ENCODE results near the gene TSHZ2.

The TSHZ2 gene

DNA sequence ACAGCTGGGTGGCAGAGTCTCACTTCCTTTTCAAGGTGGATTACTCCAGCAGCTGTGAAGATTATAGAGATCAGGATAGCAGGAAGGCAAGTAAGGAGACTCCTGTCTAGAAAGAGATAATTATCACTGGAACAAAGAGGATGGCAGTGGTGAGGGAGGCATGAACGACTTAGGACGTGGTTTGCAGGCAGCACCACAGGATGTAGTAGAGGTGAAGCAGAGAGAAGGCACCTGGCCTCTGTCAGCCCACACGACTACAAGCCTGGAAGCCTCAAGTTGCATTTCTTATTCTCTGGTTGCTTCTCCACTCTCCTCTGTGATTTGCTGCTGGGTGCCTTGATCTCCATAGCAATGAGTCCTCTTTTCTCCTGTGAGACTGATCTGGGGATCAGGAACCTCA is 62.7 kb downstream of the TSHZ2 start:
- no peak for DNase-seq (ENCODE audit: insufficient read length, low spot score)
- FAIRE-seq: no peak
- TF ChIP-seq POLR2A (IDR thresholded peaks at IDR 0.05; ENCODE audit: low read depth, low read length): no peak

DNA sequence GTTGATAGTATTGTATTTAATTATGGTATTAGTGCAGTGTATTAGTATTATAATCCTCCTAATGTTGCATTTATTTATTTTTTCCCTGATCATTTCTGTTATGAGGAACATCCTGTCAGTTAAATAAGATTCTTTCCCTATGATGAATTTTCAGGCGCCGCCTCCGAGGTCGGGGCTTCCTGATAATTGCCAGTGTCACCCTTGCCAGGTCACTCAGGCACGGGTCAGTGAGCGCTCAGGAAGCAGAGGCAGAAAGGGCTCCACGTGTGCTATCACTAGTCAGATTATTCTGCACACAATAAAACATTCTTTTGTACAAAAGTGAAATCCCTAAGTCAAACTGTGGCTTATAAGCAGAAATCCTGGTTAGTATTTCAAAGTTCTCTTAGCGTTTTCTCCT is 64.8 kb downstream of the TSHZ2 start:
- no peak for TF ChIP-seq POLR2A (IDR thresholded peaks at IDR 0.05; ENCODE audit: low read depth, low read length)
- DNase-seq (ENCODE audit: insufficient read length, low spot score) (no peak), FAIRE-seq (no peak)

DNA sequence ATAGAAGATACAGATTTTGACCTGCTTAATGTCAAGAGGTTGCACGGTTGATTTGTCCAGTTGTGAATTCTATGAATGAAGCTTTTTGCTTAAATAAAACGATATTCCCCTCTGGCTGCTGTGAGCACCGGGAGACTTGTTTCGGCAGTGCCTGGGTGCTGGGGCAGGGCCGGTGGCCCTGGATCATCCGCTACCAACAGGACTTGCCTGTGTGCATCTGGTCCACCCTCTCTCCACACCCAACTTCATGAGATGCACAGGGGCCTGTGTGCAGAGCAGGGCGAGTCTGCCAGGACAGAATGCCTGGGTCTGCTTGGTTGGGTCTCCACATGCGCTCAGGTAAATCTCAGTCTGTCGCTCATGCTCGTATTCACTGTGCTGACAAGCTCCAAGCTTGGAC is 65.5 kb downstream of the TSHZ2 start:
- FAIRE-seq: no peak
- no peak for TF ChIP-seq POLR2A (IDR thresholded peaks at IDR 0.05; ENCODE audit: low read depth, low read length)
- no peak for DNase-seq (ENCODE audit: insufficient read length, low spot score)

DNA sequence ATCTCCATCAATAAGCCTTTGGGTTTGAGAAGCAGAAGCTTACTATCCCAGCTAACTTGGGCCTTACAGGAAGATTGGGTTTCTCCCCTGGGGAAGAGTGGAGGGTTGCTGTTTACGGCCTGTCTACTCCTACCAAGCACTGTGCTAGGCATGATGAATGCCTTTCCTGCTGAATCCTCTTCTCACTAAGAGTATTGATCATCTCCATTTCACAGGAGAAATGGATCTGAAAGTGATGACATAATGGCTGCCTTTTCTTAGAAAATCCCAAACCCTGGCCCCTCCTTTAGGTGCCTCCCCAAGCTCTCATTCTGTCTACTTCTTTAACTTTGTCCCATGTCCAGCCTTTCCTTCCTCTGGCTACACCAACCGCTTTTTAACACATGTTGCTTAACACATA is 66.1 kb downstream of the TSHZ2 start:
- FAIRE-seq (no peak), DNase-seq (ENCODE audit: insufficient read length, low spot score) (no peak)
- no peak for TF ChIP-seq POLR2A (IDR thresholded peaks at IDR 0.05; ENCODE audit: low read depth, low read length)

DNA sequence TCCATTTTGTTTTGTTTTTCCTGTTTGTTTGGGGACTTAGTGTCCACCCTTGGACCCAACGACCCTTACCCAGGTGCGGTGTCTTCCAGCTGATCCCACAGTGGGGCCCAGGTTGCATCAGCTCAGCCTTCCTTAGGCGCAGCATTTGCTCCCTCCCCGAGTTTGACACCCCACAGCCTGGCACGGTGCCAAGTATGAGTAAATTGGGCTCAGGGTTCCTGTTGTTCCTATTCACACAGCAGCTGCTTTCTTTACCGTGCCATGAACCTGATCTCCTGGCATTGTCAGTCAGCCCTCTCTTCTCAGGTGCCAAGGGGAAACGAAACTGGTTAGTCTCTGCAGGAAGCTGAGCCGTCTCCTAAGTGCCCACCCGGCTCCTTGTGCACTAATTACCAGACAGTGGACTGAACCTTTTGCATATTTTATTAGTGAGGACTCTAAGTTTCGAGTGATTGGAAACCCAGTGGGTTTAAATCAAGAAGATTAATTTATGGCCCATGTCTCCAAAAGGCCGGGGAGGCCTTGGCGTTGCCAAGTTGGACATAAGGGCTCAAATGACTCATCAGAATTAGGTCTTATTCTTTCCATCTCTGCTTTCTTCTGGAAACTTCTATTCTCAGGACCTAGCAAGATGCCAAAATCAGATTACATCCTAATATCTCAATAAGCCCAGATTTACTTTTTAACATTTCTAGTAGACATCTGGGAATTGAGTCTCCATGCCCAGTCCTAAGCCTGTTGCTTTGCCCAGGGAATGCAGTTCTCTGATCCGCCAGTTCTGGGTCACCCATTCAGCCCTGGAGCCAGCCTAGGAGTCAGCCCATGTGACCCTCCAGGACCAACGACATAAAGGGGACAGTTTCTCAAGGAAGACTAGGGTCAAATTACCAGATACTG is 68.8 kb downstream of the TSHZ2 start:
- TF ChIP-seq POLR2A (IDR thresholded peaks at IDR 0.05; ENCODE audit: low read depth, low read length): no peak
- DNase-seq (ENCODE audit: insufficient read length, low spot score) (no peak), FAIRE-seq (no peak)

DNA sequence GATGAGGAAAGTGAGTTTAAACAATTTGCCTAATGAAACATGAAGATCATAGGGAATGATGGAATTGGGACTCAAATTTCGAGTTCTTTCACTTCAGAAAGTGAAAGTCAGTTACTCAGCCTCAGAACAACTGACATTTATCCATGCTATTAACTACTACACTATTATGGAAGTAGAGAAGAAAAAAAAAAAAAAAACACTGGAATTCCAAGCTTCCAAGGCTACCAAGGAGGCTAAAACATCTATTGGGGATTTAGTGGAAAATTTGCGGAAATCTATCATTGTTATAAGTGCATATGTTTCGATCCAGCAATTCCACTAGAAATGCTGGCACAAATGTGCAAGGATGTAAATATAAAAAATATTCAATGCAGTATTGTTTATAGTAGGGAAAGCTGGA is 70.4 kb downstream of the TSHZ2 start:
- no peak for TF ChIP-seq POLR2A (IDR thresholded peaks at IDR 0.05; ENCODE audit: low read depth, low read length)
- no peak for FAIRE-seq
- DNase-seq (ENCODE audit: insufficient read length, low spot score): no peak

DNA sequence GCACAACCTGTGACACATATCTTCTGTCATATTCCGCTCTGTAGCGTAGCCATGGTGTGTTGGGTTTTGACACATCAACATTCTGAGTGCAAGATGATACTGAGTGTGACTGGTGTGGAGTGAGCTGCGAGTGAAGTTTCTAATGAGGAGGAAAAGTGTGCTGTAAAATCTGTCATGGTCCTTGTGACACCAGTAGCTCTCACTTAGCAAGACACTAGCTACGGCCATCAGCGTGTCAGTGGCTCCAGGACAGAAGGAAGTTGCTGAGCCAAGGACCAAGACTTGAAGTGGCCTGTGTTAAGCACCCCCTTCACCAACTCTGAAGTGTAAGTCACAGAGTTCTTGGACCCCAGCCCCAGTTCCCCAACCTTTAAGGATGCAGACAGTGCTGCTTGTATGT is 72.1 kb downstream of the TSHZ2 start:
- no peak for FAIRE-seq
- no peak for DNase-seq (ENCODE audit: insufficient read length, low spot score)

DNA sequence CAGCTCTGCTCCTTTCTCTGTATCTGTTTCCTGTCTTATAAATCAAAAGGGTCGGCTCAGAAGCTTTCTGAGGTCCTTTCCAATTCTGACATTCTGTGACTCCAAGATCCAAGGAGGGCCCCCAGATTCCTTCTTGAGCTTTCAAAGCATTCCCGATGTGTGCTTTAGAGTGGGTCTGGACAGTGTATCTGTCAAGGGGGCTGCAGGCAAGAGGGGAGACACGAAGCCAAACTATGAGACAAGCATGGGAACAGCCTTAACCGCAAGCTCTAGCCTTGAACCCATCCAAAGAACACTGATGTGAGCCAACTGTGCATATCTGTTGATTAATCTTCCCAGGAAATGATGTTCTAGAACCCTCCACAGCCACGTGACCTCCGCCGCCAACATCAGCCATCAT is 73.8 kb downstream of the TSHZ2 start:
- TF ChIP-seq POLR2A (IDR thresholded peaks at IDR 0.05; ENCODE audit: low read depth, low read length): no peak
- DNase-seq (ENCODE audit: insufficient read length, low spot score) (no peak), FAIRE-seq (no peak)

More for the DNA sequence above, 72.1 kb downstream of the TSHZ2 start:
- TF ChIP-seq POLR2A (IDR thresholded peaks at IDR 0.05; ENCODE audit: low read depth, low read length): no peak

DNA sequence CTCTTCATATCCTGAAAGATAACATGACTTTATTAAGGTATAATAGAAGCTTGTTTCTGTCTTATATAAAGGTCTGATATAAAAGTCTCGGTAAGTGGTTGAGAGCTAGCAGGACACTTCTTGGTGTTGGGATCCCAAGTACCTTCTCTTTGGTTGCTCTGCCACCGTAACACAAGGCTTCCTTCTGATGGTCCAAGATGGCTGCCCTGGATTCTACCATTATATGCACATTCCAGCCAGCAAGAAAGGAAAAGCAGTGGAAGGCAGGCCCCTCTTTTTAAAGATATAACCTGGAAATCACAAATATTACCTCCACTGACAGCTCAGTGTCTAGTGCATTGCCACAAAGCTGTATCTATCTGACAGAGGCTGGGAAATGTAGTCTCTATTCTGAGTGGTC is 75.0 kb downstream of the TSHZ2 start:
- DNase-seq (ENCODE audit: insufficient read length, low spot score) (no peak), FAIRE-seq (no peak)
- TF ChIP-seq POLR2A (IDR thresholded peaks at IDR 0.05; ENCODE audit: low read depth, low read length): no peak

DNA sequence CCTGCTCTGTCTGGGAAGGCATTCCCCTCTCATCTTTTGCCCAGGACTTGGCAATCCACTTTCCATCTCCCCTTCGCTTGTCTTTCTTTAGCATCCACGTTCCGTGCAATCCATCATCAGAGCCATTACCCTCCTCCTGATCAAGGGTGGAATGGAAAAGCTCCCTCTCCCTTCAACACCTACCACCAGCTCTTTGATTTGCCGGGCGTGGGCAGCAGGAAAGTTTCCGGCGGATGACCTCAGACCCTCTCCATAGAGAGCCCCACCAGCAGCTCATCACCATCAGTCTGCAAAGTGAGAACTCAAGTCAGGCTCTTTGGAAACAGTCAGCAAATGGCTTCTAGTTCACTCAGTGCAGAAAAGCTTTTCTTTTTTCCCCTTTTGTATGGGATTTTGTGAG is 76.2 kb downstream of the TSHZ2 start:
- TF ChIP-seq POLR2A (IDR thresholded peaks at IDR 0.05; ENCODE audit: low read depth, low read length): no peak
- FAIRE-seq (no peak), DNase-seq (ENCODE audit: insufficient read length, low spot score) (no peak)

DNA sequence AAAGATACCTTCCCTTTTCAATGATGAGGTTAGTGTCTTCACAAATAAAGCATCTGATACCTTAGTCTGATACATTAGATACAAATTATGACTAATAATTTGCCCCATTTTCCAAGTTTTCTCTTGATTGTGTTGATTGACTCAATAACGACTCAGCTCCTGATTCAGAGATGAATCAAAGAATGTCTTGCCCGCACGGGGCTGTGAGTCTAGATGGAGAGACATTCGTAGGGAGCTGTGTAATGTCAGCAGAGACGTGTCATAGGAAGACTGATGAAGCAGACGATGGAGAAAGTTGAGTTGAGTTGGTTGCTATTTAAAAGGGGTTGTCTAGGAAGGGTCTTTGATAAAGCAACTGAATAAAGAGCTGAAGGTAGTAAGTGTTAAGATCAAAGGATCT is 78.2 kb downstream of the TSHZ2 start:
- no peak for FAIRE-seq
- DNase-seq (ENCODE audit: insufficient read length, low spot score): no peak
- TF ChIP-seq POLR2A (IDR thresholded peaks at IDR 0.05; ENCODE audit: low read depth, low read length): no peak

DNA sequence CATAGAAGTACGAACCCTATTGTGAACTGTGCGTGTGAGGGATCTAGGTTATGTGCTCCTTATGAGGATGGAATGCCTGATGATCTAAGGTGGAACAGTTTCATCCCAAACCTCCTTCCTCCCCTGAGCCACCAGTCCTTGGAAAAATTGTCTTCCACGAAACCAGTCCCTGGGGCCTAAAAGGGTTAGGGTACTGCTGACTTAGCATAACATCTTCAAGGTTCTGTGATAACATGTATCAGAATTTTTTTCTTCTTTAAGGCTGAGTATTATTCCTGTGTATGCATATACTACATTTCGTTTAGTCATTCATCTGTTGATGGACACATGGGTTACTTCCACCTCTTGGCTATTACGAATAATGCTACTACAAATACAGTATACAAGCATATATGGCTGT is 80.2 kb downstream of the TSHZ2 start:
- FAIRE-seq: no peak
- DNase-seq (ENCODE audit: insufficient read length, low spot score): no peak
- no peak for TF ChIP-seq POLR2A (IDR thresholded peaks at IDR 0.05; ENCODE audit: low read depth, low read length)

DNA sequence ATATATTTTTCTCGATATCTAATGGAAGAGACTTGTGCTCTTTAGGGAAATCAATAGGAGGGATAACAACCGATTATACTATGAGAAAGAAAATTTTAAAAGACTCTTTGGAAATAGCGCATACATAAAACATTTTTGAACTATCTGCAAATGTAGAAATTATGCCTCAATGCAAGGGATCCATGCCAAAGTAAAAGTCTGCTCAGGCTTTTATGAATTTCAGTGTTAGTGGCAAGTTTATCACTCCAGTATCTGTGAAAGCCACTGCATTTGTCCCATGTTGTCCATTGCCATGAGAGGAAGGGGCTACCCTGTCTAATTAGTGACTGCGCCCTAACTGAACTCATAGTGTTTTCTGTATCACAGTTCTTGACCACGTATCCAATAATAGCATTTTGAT is 81.4 kb downstream of the TSHZ2 start:
- no peak for DNase-seq (ENCODE audit: insufficient read length, low spot score)
- TF ChIP-seq POLR2A (IDR thresholded peaks at IDR 0.05; ENCODE audit: low read depth, low read length): no peak
- no peak for FAIRE-seq

DNA sequence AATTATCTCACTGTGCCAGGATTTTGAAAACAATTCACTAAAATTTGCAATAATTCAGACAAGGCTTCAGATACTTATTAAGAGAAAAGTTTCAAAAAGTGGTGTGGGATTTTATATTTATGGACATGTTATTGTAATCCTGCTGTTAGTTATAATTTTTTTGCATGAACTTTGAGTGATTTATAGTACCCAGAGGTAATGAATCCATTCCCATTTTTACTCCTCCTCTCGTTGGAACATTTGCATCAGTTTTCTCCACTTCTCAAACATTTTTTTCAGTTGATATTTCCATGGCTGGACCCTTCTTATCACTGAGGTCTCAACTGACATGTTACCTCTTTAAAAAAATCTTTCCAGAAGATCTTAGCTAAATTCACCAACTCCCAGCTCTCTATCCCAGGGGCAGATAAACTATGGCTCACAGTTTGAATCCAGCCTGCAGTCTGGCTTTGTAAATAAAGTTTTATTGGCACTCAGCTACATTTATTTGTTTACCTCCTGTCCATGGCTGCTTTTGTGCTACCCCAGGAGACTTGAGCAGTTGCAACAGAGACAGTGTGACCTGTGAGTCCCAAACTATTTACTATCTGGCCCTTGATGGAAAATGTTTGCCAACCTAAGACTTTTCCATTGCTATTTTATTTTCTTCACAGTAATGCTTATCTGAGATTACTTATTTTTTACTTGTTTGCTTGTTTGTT is 83.4 kb downstream of the TSHZ2 start:
- FAIRE-seq (no peak), DNase-seq (ENCODE audit: insufficient read length, low spot score) (no peak)
- no peak for TF ChIP-seq POLR2A (IDR thresholded peaks at IDR 0.05; ENCODE audit: low read depth, low read length)

DNA sequence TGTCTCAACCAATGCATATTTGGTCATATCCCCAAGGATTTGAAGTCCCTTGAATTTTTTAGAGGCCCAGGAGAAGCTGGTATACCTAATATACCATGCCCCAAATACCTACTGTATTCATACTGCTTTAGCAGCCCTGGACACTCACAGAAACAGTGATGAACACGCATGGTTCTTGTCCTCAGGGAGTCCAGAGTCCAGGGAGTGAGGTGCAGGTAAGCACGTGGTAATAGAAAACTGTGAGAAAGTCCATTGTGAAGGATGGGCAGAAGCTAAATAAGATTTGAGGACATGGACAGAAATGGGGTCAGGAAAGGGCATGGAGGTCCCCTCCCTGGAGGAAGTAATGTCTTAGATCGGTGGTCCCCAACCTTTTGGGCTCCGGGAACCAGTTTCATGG is 85.4 kb downstream of the TSHZ2 start:
- TF ChIP-seq POLR2A (IDR thresholded peaks at IDR 0.05; ENCODE audit: low read depth, low read length): no peak
- FAIRE-seq (no peak), DNase-seq (ENCODE audit: insufficient read length, low spot score) (no peak)

All from H54 (cell line).